GM12873 (cell line): ENCODE measurements around the gene RPP38.

ENCODE experiments used
- TF ChIP-seq, protein P1 (sequence below): IDR thresholded peaks from 2 replicates; pipeline ENCODE4 v1.5.1; 2012; ENCODE audit warnings: low read depth, mild to moderate bottlenecking, moderate library complexity, low read length, control low read depth; ENCODE audit not compliant: insufficient read depth; ENCODE audit errors: missing control alignments

Gene RPP38

DNA sequence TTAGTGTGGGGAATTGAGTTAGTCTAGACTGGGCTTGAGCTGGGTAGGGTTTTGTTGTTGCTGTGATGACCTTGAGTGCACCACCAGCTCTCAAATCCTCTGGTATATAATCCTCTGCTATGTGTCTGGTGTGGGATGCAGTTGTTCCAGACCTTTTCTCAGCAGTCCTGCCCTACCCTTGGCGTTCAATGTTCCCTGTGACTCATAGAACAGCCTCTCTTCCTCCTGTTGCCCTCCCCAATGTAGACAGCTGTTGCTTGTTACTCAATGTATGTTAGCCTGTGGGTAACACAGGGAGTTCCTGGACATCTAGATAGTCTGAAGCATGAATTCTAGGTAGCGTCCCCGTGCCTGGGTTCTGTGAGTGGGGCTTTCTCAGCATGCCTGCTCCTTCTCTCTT, 28.4 kb upstream of the RPP38 start:
- TF ChIP-seq, protein P1, sequence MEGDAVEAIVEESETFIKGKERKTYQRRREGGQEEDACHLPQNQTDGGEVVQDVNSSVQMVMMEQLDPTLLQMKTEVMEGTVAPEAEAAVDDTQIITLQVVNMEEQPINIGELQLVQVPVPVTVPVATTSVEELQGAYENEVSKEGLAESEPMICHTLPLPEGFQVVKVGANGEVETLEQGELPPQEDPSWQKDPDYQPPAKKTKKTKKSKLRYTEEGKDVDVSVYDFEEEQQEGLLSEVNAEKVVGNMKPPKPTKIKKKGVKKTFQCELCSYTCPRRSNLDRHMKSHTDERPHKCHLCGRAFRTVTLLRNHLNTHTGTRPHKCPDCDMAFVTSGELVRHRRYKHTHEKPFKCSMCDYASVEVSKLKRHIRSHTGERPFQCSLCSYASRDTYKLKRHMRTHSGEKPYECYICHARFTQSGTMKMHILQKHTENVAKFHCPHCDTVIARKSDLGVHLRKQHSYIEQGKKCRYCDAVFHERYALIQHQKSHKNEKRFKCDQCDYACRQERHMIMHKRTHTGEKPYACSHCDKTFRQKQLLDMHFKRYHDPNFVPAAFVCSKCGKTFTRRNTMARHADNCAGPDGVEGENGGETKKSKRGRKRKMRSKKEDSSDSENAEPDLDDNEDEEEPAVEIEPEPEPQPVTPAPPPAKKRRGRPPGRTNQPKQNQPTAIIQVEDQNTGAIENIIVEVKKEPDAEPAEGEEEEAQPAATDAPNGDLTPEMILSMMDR: no peak

DNA sequence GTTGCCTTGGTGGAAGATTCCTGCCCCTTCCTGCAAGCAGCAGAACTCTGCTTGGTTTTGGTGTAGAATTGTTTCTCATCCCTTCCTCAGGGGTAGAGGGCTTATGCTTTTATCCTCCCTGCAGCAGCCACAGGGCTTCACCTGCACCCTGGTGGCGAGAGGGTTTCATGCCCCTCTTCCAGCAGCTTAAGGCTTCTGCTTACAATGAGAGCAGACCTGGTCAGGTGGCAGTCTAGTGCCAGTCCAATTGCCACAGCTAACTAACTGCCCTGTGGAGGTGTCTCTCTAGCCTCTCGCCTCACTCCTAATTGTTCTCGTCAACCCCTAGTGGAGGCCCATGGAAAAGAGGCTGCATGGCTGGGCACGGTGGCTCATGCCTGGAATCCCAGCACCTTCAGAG, 27.9 kb upstream of the RPP38 start:
- TF ChIP-seq, protein P1: no peak

DNA sequence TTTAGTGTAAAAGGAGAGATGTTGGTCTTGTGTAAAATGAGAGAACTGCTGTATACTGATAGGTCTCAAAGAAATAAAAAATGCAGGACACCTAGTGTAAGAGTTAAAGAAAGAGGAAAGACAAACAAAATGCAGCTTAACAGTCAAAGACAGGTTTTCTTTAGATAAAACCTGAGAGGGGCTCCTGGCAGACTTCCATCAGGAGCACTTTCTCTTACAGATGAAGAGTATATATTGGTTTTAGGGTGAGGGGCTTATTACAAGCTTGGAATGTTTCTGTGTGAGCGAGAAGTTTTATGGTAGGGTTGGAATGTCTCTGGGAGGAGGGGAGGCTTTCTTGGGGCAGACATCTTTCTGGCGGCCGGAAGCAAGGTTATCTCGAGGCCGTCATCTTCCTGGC, 24.8 kb upstream of the RPP38 start:
- TF ChIP-seq, protein P1: no peak

DNA sequence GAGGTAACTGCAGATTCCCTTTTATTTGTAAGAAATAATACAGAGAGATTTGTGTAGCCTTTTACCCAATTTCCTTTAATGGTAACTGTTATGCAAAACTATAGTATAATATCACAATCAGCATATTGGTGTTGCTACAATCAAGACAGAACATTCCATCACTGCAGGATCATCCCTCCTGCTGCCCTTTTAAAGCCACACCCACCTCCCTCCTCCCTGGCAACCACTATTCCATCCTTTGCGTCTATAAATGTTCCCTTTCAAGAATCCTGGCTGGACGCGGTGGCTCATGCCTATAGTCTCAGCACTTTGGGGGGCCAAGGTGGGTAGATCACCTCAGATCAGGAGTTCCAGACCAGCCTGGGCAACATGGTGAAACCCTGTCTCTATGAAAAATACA, 21.7 kb upstream of the RPP38 start:
- TF ChIP-seq, protein P1: no peak

DNA sequence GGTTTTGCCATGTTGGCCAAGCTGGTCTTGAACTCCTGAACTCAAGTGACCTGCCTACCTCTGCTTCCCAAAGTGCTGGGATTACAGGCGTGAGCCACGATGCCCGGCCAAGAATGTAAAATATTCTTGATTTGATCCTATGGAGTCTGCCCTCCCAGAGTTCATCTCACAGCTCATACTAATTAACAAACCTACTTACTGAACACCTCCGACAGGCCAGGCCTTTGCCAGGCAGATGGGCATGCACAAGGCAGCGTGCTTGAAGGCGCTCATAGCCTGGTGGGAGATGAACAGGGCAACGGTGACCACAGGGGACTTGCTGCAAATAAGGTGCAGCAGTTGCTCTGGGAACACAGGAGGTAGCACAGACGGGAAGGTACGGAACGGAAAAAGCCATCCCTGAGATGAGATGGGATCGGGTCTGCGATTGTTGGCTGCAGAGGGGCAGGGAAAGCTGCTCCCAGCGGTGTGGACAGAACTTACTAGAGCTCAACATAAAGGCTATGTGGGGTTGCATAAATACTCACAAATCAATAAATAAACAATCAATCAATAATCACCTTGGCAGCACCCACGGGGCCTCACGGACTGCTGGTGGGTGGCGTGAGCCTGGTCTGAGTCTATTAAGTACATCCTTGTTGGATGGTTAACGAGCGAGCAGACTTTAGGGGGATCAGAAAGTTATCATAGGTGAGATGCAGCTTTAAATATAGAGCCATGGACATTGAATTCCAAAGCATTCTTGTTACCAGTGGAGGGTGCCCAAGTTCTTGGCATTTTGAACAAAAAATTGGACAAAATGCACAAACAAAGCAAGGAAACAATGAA, 13.3 kb upstream of the RPP38 start:
- TF ChIP-seq, protein P1: no peak

DNA sequence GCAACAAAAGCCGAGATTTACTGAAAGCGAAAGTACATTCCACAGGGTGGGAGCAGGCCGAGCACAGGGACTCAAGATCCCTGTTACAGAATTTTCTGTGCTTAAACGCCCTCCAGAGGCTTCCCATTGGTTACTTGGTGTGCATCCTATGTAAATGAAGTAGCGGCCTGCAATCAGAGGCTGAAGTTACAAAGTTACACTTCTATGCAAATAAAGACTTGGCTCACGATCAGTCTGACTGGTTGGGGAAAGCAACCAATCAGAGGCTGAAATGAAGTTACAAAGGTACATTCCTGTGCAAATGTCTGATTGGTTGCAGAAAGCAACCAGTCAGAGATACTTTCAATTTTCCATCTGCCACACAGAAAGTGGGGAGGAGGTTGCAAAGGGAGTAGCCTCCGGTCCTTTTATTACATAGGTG, 12.6 kb upstream of the RPP38 start:
- TF ChIP-seq, protein P1: no peak

DNA sequence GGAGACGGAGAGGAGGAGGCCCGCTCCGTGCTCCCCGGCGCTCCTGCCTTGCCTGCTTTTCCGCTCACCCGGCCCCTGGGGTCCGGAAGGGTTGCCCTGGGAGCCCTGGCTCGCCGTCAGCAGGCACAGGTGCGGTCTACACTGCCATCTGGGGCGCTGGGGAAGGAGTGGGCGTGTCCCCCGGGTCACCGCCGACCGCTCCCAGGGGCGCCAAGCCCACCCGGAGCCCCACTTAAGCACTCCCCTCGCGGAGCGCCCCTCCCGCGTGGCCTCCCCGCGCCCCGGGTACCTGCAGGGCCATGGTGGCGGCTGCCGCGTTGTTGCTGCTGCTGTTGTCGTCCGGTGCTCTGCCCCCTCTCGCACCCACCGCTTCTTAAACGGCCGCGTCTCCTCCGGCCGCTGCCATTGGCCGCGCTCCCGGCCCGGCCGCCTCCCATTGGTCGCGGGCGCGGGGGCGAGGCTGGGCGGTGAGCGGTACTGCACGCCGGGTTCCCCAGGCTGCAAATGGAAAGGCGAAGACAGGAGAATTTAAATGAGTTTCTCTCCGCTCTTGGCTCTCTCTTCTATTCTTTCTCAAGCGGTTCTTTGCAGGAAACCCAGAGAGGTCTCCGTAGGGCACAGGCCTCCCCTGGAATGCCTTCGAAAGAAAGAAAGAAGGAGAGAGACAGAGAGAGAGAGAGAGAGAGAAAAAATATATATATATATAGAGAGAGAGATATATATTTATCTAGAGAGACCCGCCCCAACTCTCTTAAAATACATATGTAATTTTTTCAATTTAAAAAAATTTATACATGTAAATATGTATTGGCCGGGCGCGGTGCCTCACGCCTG, 8.5 kb upstream of the RPP38 start, which contains the start of gene ACBD7:
Gene ACBD7, minus strand, starts transcription at position 349 of the 834 bp plus-strand sequence. Its CDS starts 48 bp downstream, at position 301.
- TF ChIP-seq, protein P1: peak; percentile 27
